OCI-LY1 (cell line): ENCODE data around the gene CCDC88B.

Source experiments
- CTCF ChIP-seq: fragments of 200-600 bp; sonication (generic), shearing (Covaris generic); IDR thresholded peaks from 2 replicates; pipeline ENCODE4 v1.5.1; 2017; ENCODE audit warnings: mild to moderate bottlenecking, antibody characterized with exemption, low read length, moderate library complexity, mixed read lengths
- EZH2 ChIP-seq: fragments of 200-600 bp; sonication (generic), shearing (Covaris generic); IDR thresholded peaks from 2 replicates; pipeline ENCODE4 v1.8.0; 2017; ENCODE audit warnings: borderline replicate concordance, mixed run types, mild to moderate bottlenecking, antibody characterized with exemption, low read length, moderate library complexity, mixed read lengths

GRCh38 chr11:64294774-64295173, 45.2 kb upstream of the CCDC88B start:
- TF ChIP-seq CTCF, result no peak
- TF ChIP-seq EZH2, result no peak
